IMR-90 (cell line): ENCODE results near the gene RGN. TPM values are rescaled to one million over a fixed set of nuclear protein-coding genes. Genes with fewer than 3 reads are reported as not detected.

Experiments used
- ATAC-seq: fragments of 200-7000 bp; cut with Tn5 transposase; 2 replicates; pipeline ENCODE4 v1.9.1; 2020; ENCODE audit warnings: low read depth, mild to moderate bottlenecking, moderate library complexity
- Bru-seq: library from RNA; stranded (reverse); fragments of 400-500 nt; gene quantifications from one replicate; lab custom pipeline; 2021; lab: Mats Ljungman, UMichigan
- BruChase-seq, 2 experiments: library from RNA; stranded (reverse); fragments of 400-500 nt; gene quantifications; one replicate each; lab custom pipeline; 2021; lab: Mats Ljungman, UMichigan
- BruUV-seq: library from RNA; stranded (reverse); fragments of 400-500 nt; replicated peaks from 2 replicates; lab custom pipeline; 2021; lab: Mats Ljungman, UMichigan
- CTCF ChIA-PET: fragments of 300-600 bp; formaldehyde crosslinking; extraction: SDS; loops from one replicate; lab custom pipeline; 2021; ENCODE audit warnings: antibody characterized with exemption; lab: Yijun Ruan, JAX
- POLR2A ChIA-PET: fragments of 300-600 bp; sonication (Branson Sonifier 250); formaldehyde crosslinking; loops from one replicate; lab custom pipeline; 2022; ENCODE audit warnings: antibody characterized with exemption; ENCODE audit not compliant: unreplicated experiment; lab: Charles Lee
- DNase-seq: peaks from one replicate; pipeline ENCODE4 v3.0.0; 2013
- H2AFZ ChIP-seq: replicated peaks from 2 replicates; pipeline ENCODE3; 2013; ENCODE audit warnings: low read length, mild to moderate bottlenecking; ENCODE audit not compliant: poor library complexity
- H2AK5ac ChIP-seq: 2 replicates; pipeline ENCODE4 v1.6.1; 2013; ENCODE audit warnings: low read depth, low read length, inconsistent platforms
- H2AK9ac ChIP-seq: replicated peaks from 2 replicates; pipeline ENCODE3; 2013; ENCODE audit warnings: mild to moderate bottlenecking, low read depth, low read length, moderate library complexity; ENCODE audit not compliant: poor library complexity
- H2BK120ac ChIP-seq: 2 replicates; pipeline ENCODE4 v1.6.1; 2013; ENCODE audit warnings: low read depth, low read length, inconsistent platforms
- H2BK15ac ChIP-seq: 3 replicates; pipeline ENCODE4 v1.6.1; 2013; ENCODE audit warnings: low read depth, low read length, inconsistent platforms
- H2BK20ac ChIP-seq: 2 replicates; pipeline ENCODE4 v1.6.1; 2013; ENCODE audit warnings: low read depth, mild to moderate bottlenecking, inconsistent platforms, low read length, moderate library complexity
- H2BK5ac ChIP-seq: 2 replicates; pipeline ENCODE4 v1.6.1; 2013; ENCODE audit warnings: mild to moderate bottlenecking, low read depth, low read length, inconsistent platforms; ENCODE audit not compliant: poor library complexity, severe bottlenecking
- H3K14ac ChIP-seq: replicated peaks from 2 replicates; pipeline ENCODE4 v1.6.1; 2013; ENCODE audit warnings: low read depth, low read length, inconsistent platforms
- H3K18ac ChIP-seq: 2 replicates; pipeline ENCODE4 v1.6.1; 2013; ENCODE audit warnings: low read depth, low read length, control low read depth
- H3K23ac ChIP-seq: 2 replicates; pipeline ENCODE4 v1.6.1; 2013; ENCODE audit warnings: low read depth, low read length, inconsistent platforms
- H3K27ac ChIP-seq: 2 replicates; pipeline ENCODE4 v1.5.1; 2013; ENCODE audit warnings: mild to moderate bottlenecking, control low read depth, low read length; ENCODE audit not compliant: insufficient read depth
- H3K27me3 ChIP-seq: 2 replicates; pipeline ENCODE4 v1.6.1; 2013; ENCODE audit warnings: low read length; ENCODE audit not compliant: control insufficient read depth, insufficient read depth
- H3K36me3 ChIP-seq: 2 replicates; pipeline ENCODE4 v1.6.1; 2013; ENCODE audit warnings: low read length, mixed read lengths; ENCODE audit not compliant: control insufficient read depth, insufficient read depth
- H3K4ac ChIP-seq: 2 replicates; pipeline ENCODE4 v1.6.1; 2013; ENCODE audit warnings: low read depth, low read length, inconsistent platforms
- H3K4me1 ChIP-seq: 2 replicates; pipeline ENCODE4 v1.6.1; 2013; ENCODE audit warnings: low read length, mixed read lengths; ENCODE audit not compliant: control insufficient read depth, insufficient read depth
- H3K4me2 ChIP-seq: 2 replicates; pipeline ENCODE4 v1.6.1; 2013; ENCODE audit warnings: low read depth, mild to moderate bottlenecking, control low read depth, low read length, moderate library complexity
- H3K4me3 ChIP-seq: 2 replicates; pipeline ENCODE4 v1.5.1; 2013; ENCODE audit warnings: low read depth, mild to moderate bottlenecking, control low read depth, low read length, moderate library complexity; ENCODE audit not compliant: insufficient read depth
- H3K56ac ChIP-seq: 2 replicates; pipeline ENCODE4 v1.6.1; 2013; ENCODE audit warnings: low read length, inconsistent platforms; ENCODE audit not compliant: insufficient read depth; ENCODE audit errors: extremely low read depth
- H3K79me1 ChIP-seq, 2 experiments: 2 replicates each; pipeline ENCODE4 v1.6.1; 2013; ENCODE audit warnings: low read length in 2 of 2, inconsistent platforms in 1 of 2, low read depth in 1 of 2
- H3K9ac ChIP-seq: 2 replicates; pipeline ENCODE4 v1.6.1; 2013; ENCODE audit warnings: low read depth, low read length, control low read depth
- H3K9me1 ChIP-seq: 2 replicates; pipeline ENCODE4 v1.6.1; 2013; ENCODE audit warnings: low read length, inconsistent platforms; ENCODE audit not compliant: insufficient read depth
- H3K9me3 ChIP-seq: 2 replicates; pipeline ENCODE4 v1.6.1; 2013; ENCODE audit warnings: low read length; ENCODE audit not compliant: control insufficient read depth, insufficient read depth
- H4K20me1 ChIP-seq: 2 replicates; pipeline ENCODE4 v1.6.1; 2013; ENCODE audit warnings: low read length, inconsistent platforms; ENCODE audit not compliant: insufficient read depth
- H4K5ac ChIP-seq: 2 replicates; pipeline ENCODE4 v1.6.1; 2013; ENCODE audit warnings: mild to moderate bottlenecking, low read depth, low read length, control low read depth
- H4K8ac ChIP-seq, 2 experiments: 2 replicates each; pipeline ENCODE4 v1.6.1; 2013; ENCODE audit warnings: low read depth in 2 of 2, low read length in 2 of 2, control low read depth in 1 of 2, inconsistent platforms in 1 of 2
- H4K91ac ChIP-seq: 2 replicates; pipeline ENCODE4 v1.6.1; 2013; ENCODE audit warnings: low read depth, low read length, inconsistent platforms; ENCODE audit not compliant: insufficient read depth
- BHLHE40 ChIP-seq: fragments of 150-350 bp; IDR thresholded peaks from 2 replicates; pipeline ENCODE4 v1.6.1; 2016; ENCODE audit warnings: mild to moderate bottlenecking, low read depth, low read length
- CEBPB ChIP-seq: IDR thresholded peaks from 2 replicates; pipeline ENCODE4 v1.6.1; 2012; ENCODE audit warnings: low read depth, low read length, improper control_type of control experiment
- CHD1 ChIP-seq: IDR thresholded peaks from 2 replicates; pipeline ENCODE4 v1.6.1; 2012; ENCODE audit warnings: low read depth, low read length, improper control_type of control experiment
- FOS ChIP-seq: fragments of 150-350 bp; IDR thresholded peaks from 2 replicates; pipeline ENCODE4 v1.6.1; 2016; ENCODE audit warnings: low read depth, low read length
- MAFK ChIP-seq: IDR thresholded peaks from 2 replicates; pipeline ENCODE4 v1.6.1; 2012; ENCODE audit warnings: low read depth, low read length, improper control_type of control experiment
- MAZ ChIP-seq: IDR thresholded peaks from 2 replicates; pipeline ENCODE4 v1.6.1; 2012; ENCODE audit warnings: low read depth, mild to moderate bottlenecking, low read length, improper control_type of control experiment, moderate library complexity, borderline replicate concordance
- MXI1 ChIP-seq: IDR thresholded peaks from 2 replicates; pipeline ENCODE4 v1.6.1; 2012; ENCODE audit warnings: low read depth, mild to moderate bottlenecking, low read length, moderate library complexity, borderline replicate concordance
- NFE2L2 ChIP-seq: fragments of 150-350 bp; IDR thresholded peaks from 2 replicates; pipeline ENCODE4 v1.6.1; 2016; ENCODE audit warnings: low read depth, mild to moderate bottlenecking, low read length
- POLR2A ChIP-seq: IDR thresholded peaks from 2 replicates; pipeline ENCODE4 v1.6.1; 2012; ENCODE audit warnings: mild to moderate bottlenecking, low read depth, low read length
- RAD21 ChIP-seq: IDR thresholded peaks from 2 replicates; pipeline ENCODE4 v1.6.1; 2012; ENCODE audit warnings: low read length, improper control_type of control experiment
- RCOR1 ChIP-seq: IDR thresholded peaks from 2 replicates; pipeline ENCODE4 v1.6.1; 2012; ENCODE audit warnings: mild to moderate bottlenecking, low read length, improper control_type of control experiment; ENCODE audit not compliant: insufficient replicate concordance
- RFX5 ChIP-seq: IDR thresholded peaks from 2 replicates; pipeline ENCODE4 v1.8.0; 2012; ENCODE audit warnings: low read depth, mild to moderate bottlenecking, low read length, moderate library complexity
- SMC3 ChIP-seq: fragments of 150-350 bp; IDR thresholded peaks from 2 replicates; pipeline ENCODE4 v1.6.1; 2016; ENCODE audit warnings: low read depth, mild to moderate bottlenecking, antibody characterized with exemption, low read length, moderate library complexity
- WGBS, 2 experiments: methylation state at CpG; one replicate each; pipeline versions ENCODE4 v1.1.5 to v1.1.7; 2013; ENCODE audit warnings: missing lambda C conversion rate in 2 of 2; ENCODE audit not compliant: insufficient read length in 1 of 2; ENCODE audit errors: extremely low coverage in 2 of 2; 5-methylcytosine and 5-hydroxymethylcytosine counted together
- dilution Hi-C: fragments of 300-500 bp; cut with HindIII; formaldehyde crosslinking; loops from one replicate; pipeline ENCODE4 v1.14.3; 2018; ENCODE audit warnings: low sequenced_read_pairs; ENCODE audit not compliant: unreplicated experiment
- in situ Hi-C: fragments of 300-500 bp; cut with MboI; formaldehyde crosslinking; loops from 3 replicates; pipeline ENCODE4 v1.14.3; 2019; ENCODE audit warnings: low sequenced_read_pairs, inconsistent platforms, mixed read lengths
- intact Hi-C: fragments of 100-400 bp; cut with micrococcal nuclease; formaldehyde crosslinking; loops from 2 replicates; pipeline ENCODE4 v1.10.0; 2022
- long read RNA-seq: library from polyadenylated mRNA; unstranded; transcript quantifications from one replicate; pipeline ENCODE4 v2.0.0, GENCODE V29; 2021; ENCODE audit not compliant: unreplicated experiment
- polyA plus RNA-seq, 3 experiments: library from polyadenylated mRNA; depleted of rRNA; stranded (reverse); fragments of >200 nt; gene quantifications; 2 replicates each; pipeline ENCODE4 v1.2.3, GENCODE V29; 2012; ENCODE audit warnings: low replicate concordance in 1 of 3
- total RNA-seq: library from RNA; depleted of rRNA; stranded (reverse); fragments of >200 nt; gene quantifications from 2 replicates; pipeline ENCODE4 v1.2.3, GENCODE V29; 2012; rRNA removed
- TF ChIP-seq, protein P1 (sequence below): fragments of 150-350 bp; IDR thresholded peaks from 2 replicates; pipeline ENCODE4 v1.6.1; 2016; ENCODE audit warnings: low read depth, mild to moderate bottlenecking, low read length, moderate library complexity, borderline replicate concordance
- TF ChIP-seq, protein P2 (sequence below): fragments of 150-350 bp; IDR thresholded peaks from 2 replicates; pipeline ENCODE4 v1.6.1; 2017; ENCODE audit warnings: mild to moderate bottlenecking, antibody characterized with exemption, low read length, low read depth

The RGN gene
- total RNA-seq (under 0.01 and 0.18 TPM in 2 replicates), polyA plus RNA-seq (2012; rRNA removed) (0.26 and 0.44 TPM in 2 replicates), Bru-seq, nascent RNA (percentile 25 among the genes with signal in this experiment), BruChase-seq, experiment 1, labeled RNA remaining after a 6-hour chase (percentile 28 among the genes with signal in this experiment), BruChase-seq, experiment 2, labeled RNA remaining after a 2-hour chase (percentile 26 among the genes with signal in this experiment)
- 0.12 and 0.16 TPM in 2 replicates for polyA plus RNA-seq (2012; cell fraction: cytosol; rRNA removed)
- polyA plus RNA-seq (2012; cell fraction: nucleus; rRNA removed; ENCODE audit: low replicate concordance): 0.75 and 2.0 TPM in 2 replicates
- long read RNA-seq: 0 reads

DNA sequence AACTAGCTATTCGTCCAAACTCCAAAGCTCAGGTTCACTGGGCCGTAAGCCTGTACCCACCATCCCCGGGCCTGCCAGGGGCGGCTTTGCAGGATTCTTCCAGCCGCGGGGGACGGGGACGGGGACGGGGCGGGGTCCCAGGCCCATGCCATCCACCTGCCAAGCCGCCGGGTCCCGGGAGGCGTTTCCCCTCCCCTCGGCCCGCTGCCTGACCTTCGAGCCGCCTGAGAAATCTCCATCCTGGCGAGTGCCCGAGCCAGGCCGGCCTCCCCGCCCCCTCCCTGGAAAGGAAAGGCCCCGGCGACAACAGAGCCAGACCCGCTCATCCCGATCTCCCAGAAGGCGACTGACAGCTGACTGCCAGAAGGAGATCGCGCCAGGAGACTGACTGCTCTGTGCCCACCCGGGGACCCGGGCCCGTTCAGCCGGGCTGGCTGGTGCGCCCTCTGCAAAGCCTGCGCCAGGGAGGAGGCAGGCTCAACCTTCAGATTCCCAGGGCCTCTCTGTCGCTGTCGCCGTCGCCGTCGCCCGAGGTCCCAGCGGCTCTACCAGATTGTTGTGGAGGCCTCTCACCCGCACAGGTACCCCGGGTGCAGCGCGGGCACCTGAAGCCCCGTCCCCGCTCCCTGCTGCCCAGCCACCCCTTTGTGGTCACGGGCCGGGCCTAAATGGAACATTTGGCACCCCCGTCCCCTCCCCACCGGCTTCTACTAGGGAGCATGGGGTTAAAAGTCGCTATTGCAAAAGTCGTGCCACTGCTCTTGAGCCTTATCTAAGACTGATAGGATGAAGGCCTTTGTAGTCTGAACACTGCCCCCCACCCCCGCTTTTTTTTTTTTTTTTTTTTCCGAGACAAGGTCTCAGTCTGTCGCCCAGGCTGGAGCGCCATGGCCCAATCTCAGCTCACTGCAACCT lies at the start of gene RGN:
RGN (plus strand) TSS at position 315 of the 915 bp plus-strand sequence. CDS start 2,702 bp downstream, outside the sequence.
- intact Hi-C loops (no loop called here), dilution Hi-C loops (no loop called here), in situ Hi-C loops (no loop called here)
- no TSS peak for BruUV-seq
- no peak within 1 kb of the TSS for H3K4me3 ChIP-seq
- DNase-seq: no peak
- peak within 1 kb of the TSS; percentile 8; the same call in 1 of the 2 replicates for H3K4me2 ChIP-seq
- no peaks in the 10 kb centered on the region for H3K9me1 ChIP-seq
- no peaks in the 10 kb centered on the region for H3K79me1 ChIP-seq
- ATAC-seq: no peak
- no peak within 1 kb of the TSS for H3K4ac ChIP-seq
- H3K56ac ChIP-seq: no peak within 1 kb of the TSS
- H2BK15ac ChIP-seq: no peak within 1 kb of the TSS
- no peak within 1 kb of the TSS for H3K18ac ChIP-seq
- H2BK20ac ChIP-seq: no peak within 1 kb of the TSS
- no peak within 1 kb of the TSS for H3K14ac ChIP-seq
- ChIA-PET POLR2A (no interaction called here), CTCF (no interaction called here)
- H3K36me3 ChIP-seq: no peaks in the 10 kb centered on the region
- no peaks in the 10 kb centered on the region for H3K9me3 ChIP-seq
- peaks cover 14% of the 10 kb centered on the region for H3K27me3 ChIP-seq
- H2AFZ ChIP-seq: peak within 1 kb of the TSS; percentile 90
- H2AK9ac ChIP-seq: peak within 1 kb of the TSS; percentile 78
- 30% methylated on average over 26 of the region's 59 CpGs; no CpG with 5 or more reads in 1 of the 2 experiments for WGBS, 2 experiments
- no peak within 1 kb of the TSS for H4K91ac ChIP-seq
- no peak within 1 kb of the TSS for H2BK120ac ChIP-seq
- no peak within 1 kb of the TSS for H2BK5ac ChIP-seq
- no peak within 1 kb of the TSS for H3K23ac ChIP-seq
- no peaks in the 10 kb centered on the region for H3K4me1 ChIP-seq
- H3K27ac ChIP-seq: no peak within 1 kb of the TSS
- no peak within 1 kb of the TSS for H3K9ac ChIP-seq
- no peak within 1 kb of the TSS for H2AK5ac ChIP-seq
- no peak within 1 kb of the TSS for H4K5ac ChIP-seq
- H4K20me1 ChIP-seq: no peaks in the 10 kb centered on the region
- H4K8ac ChIP-seq: peak within 1 kb of the TSS; percentile 25 to 50; a peak in 2 of 4 replicates
- no peak for TF ChIP-seq MXI1
- no peak for TF ChIP-seq NFE2L2
- TF ChIP-seq, protein P1, sequence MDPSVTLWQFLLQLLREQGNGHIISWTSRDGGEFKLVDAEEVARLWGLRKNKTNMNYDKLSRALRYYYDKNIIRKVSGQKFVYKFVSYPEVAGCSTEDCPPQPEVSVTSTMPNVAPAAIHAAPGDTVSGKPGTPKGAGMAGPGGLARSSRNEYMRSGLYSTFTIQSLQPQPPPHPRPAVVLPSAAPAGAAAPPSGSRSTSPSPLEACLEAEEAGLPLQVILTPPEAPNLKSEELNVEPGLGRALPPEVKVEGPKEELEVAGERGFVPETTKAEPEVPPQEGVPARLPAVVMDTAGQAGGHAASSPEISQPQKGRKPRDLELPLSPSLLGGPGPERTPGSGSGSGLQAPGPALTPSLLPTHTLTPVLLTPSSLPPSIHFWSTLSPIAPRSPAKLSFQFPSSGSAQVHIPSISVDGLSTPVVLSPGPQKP: no peak
- TF ChIP-seq SMC3: no peak
- TF ChIP-seq POLR2A: no peak
- TF ChIP-seq, protein P2, sequence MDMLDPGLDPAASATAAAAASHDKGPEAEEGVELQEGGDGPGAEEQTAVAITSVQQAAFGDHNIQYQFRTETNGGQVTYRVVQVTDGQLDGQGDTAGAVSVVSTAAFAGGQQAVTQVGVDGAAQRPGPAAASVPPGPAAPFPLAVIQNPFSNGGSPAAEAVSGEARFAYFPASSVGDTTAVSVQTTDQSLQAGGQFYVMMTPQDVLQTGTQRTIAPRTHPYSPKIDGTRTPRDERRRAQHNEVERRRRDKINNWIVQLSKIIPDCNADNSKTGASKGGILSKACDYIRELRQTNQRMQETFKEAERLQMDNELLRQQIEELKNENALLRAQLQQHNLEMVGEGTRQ: no peak
- TF ChIP-seq MAZ: no peak
- TF ChIP-seq RAD21: no peak
- no peak for TF ChIP-seq RCOR1
- no peak for TF ChIP-seq RFX5
- TF ChIP-seq CEBPB: no peak
- TF ChIP-seq MAFK: no peak
- TF ChIP-seq BHLHE40: no peak
- no peak for TF ChIP-seq FOS
- no peak for TF ChIP-seq CHD1
